KMS-11 (cell line): Measurements from ENCODE around the gene EDN3.

ENCODE experiments used
- H2AFZ ChIP-seq: fragments of 200-600 bp; sonication (generic); 2 replicates; pipeline ENCODE4 v1.6.1; 2016; ENCODE audit warnings: antibody characterized with exemption, mixed run types, low read depth
- H3K27ac ChIP-seq: fragments of 200-600 bp; sonication (generic); 2 replicates; pipeline ENCODE4 v1.6.1; 2016; ENCODE audit warnings: mild to moderate bottlenecking, mixed run types
- H3K27me3 ChIP-seq: fragments of 200-600 bp; sonication (generic); 2 replicates; pipeline ENCODE4 v1.6.1; 2017; ENCODE audit warnings: mild to moderate bottlenecking, low read depth, mixed run types, moderate library complexity; ENCODE audit not compliant: insufficient read depth
- H3K36me3 ChIP-seq: fragments of 200-600 bp; sonication (generic); 2 replicates; pipeline ENCODE4 v1.6.1; 2017; ENCODE audit warnings: mild to moderate bottlenecking, mixed run types; ENCODE audit not compliant: insufficient read depth
- H3K4me1 ChIP-seq: fragments of 200-600 bp; sonication (generic); 2 replicates; pipeline ENCODE4 v1.6.1; 2016; ENCODE audit warnings: mild to moderate bottlenecking, low read depth, mixed run types; ENCODE audit not compliant: poor library complexity, severe bottlenecking
- H3K4me2 ChIP-seq: fragments of 200-600 bp; sonication (generic); 2 replicates; pipeline ENCODE4 v1.7.0; 2016; ENCODE audit warnings: mild to moderate bottlenecking, mixed run types
- H3K4me3 ChIP-seq: fragments of 200-600 bp; sonication (generic); IDR thresholded peaks from 2 replicates; pipeline ENCODE4 v1.6.1; 2017; ENCODE audit warnings: low read depth, low read length, mixed read lengths; ENCODE audit not compliant: insufficient read depth
- H3K79me2 ChIP-seq: fragments of 200-600 bp; sonication (generic); 2 replicates; pipeline ENCODE4 v1.6.1; 2016; ENCODE audit warnings: low read depth, mixed run types; ENCODE audit not compliant: insufficient read depth
- H3K9ac ChIP-seq: fragments of 200-600 bp; sonication (generic); 2 replicates; pipeline ENCODE4 v1.6.1; 2016; ENCODE audit warnings: mild to moderate bottlenecking, mixed run types
- H4K20me1 ChIP-seq: fragments of 200-600 bp; sonication (generic); 2 replicates; pipeline ENCODE4 v1.6.1; 2016; ENCODE audit warnings: mild to moderate bottlenecking, mixed run types; ENCODE audit not compliant: insufficient read depth
- CTCF ChIP-seq: fragments of 200-600 bp; sonication (generic); conservative IDR thresholded peaks from 2 replicates; pipeline ENCODE4 v1.6.1; 2017; ENCODE audit warnings: low read depth, mild to moderate bottlenecking, antibody characterized with exemption, low read length, moderate library complexity, mixed read lengths

The EDN3 gene

GRCh38 chr20:59342023-59342957, 41.9 kb downstream of the EDN3 start:
- TF ChIP-seq CTCF = no peak
- Histone ChIP-seq H3K4me1 (no peaks in the 10 kb centered on the region), H3K27ac (no peak overlapping the region), H3K4me2 (no peak overlapping the region), H3K9ac (no peak overlapping the region), H3K27me3 (peaks cover 6% of the 10 kb centered on the region; the same call in 1 of the 2 replicates), H3K79me2 (no peaks in the 10 kb centered on the region), H2AFZ (no peak overlapping the region), H4K20me1 (no peaks in the 10 kb centered on the region), H3K36me3 (no peaks in the 10 kb centered on the region), H3K4me3 (no peak overlapping the region)

DNA sequence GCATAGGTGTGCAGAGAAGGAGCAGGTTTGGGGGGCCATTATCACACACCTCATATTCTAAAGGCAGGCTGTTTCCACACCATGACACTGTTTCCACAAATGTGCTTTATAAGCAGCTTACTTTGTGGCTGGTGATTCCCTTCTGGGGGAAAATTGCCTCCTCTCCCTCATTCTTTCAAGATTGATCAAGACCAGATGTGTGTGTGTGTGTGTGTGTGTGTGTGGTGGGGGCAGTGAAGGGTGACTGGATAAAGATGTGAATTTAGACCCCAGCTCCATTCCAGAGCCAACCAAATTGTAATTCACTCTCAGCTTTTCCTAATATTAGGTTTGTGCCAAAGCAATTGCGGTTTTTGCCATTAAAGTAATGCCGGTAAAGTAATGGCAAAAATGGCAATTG, 45.6 kb downstream of the EDN3 start:
- no peak overlapping the region for H3K9ac ChIP-seq
- H3K4me3 ChIP-seq = no peak overlapping the region
- H3K27ac ChIP-seq = no peak overlapping the region
- no peaks in the 10 kb centered on the region for H3K4me1 ChIP-seq
- no peaks in the 10 kb centered on the region for H3K79me2 ChIP-seq
- H4K20me1 ChIP-seq = no peaks in the 10 kb centered on the region
- no peak overlapping the region for H2AFZ ChIP-seq
- no peaks in the 10 kb centered on the region for H3K36me3 ChIP-seq
- no peak overlapping the region for H3K4me2 ChIP-seq
- peaks cover 6% of the 10 kb centered on the region; the same call in 1 of the 2 replicates for H3K27me3 ChIP-seq
- TF ChIP-seq CTCF = no peak

DNA sequence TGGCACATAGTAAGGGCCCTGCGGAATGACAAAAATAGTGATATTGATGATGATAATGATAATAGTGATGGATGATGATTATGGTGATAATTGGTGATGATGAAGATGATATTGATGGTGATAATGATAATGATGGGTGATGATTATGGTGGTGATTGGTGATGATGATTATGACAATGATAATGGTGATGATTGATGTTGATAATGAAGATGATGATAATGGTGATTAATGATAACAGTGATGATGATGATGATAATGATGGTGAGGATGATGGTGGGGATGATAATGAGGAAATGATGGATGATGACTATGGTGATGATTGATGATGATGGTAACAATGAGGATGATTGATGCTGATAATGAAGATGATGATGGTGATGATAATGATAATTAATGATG, 48.9 kb downstream of the EDN3 start:
- no peak overlapping the region for H3K27ac ChIP-seq
- TF ChIP-seq CTCF = no peak
- no peak overlapping the region for H2AFZ ChIP-seq

GRCh38 chr20:59350330-59351156, 50.1 kb downstream of the EDN3 start:
- Histone ChIP-seq H3K4me3 (no peak overlapping the region), H3K9ac (no peak overlapping the region), H3K27me3 (peaks cover 9% of the 10 kb centered on the region; the same call in 1 of the 2 replicates), H3K4me1 (no peaks in the 10 kb centered on the region), H2AFZ (no peak overlapping the region), H3K27ac (no peak overlapping the region), H3K36me3 (no peaks in the 10 kb centered on the region), H3K79me2 (no peaks in the 10 kb centered on the region), H4K20me1 (no peaks in the 10 kb centered on the region), H3K4me2 (no peak overlapping the region)
- TF ChIP-seq CTCF = no peak

More for the DNA sequence above, 48.9 kb downstream of the EDN3 start:
- Histone ChIP-seq H3K4me2 (no peak overlapping the region), H3K4me3 (no peak overlapping the region), H3K4me1 (no peaks in the 10 kb centered on the region), H3K27me3 (peaks cover 9% of the 10 kb centered on the region; the same call in 1 of the 2 replicates), H3K9ac (no peak overlapping the region), H3K79me2 (no peaks in the 10 kb centered on the region), H4K20me1 (no peaks in the 10 kb centered on the region), H3K36me3 (no peaks in the 10 kb centered on the region)
